HG02571 (cell line): ENCODE measurements around the gene SHLD1.
"Not testable (repeated sequence)": the region's sequence is repeated elsewhere in the genome, so short reads cannot be mapped to it uniquely, and the experiment has no call there.

Experiments
- ATAC-seq: cut with Tn5 transposase; IDR thresholded peaks from one replicate; pipeline ENCODE4 v1.9.1; 2021; ENCODE audit warnings: mild to moderate bottlenecking, moderate library complexity; ENCODE audit not compliant: unreplicated experiment

SHLD1 gene

DNA sequence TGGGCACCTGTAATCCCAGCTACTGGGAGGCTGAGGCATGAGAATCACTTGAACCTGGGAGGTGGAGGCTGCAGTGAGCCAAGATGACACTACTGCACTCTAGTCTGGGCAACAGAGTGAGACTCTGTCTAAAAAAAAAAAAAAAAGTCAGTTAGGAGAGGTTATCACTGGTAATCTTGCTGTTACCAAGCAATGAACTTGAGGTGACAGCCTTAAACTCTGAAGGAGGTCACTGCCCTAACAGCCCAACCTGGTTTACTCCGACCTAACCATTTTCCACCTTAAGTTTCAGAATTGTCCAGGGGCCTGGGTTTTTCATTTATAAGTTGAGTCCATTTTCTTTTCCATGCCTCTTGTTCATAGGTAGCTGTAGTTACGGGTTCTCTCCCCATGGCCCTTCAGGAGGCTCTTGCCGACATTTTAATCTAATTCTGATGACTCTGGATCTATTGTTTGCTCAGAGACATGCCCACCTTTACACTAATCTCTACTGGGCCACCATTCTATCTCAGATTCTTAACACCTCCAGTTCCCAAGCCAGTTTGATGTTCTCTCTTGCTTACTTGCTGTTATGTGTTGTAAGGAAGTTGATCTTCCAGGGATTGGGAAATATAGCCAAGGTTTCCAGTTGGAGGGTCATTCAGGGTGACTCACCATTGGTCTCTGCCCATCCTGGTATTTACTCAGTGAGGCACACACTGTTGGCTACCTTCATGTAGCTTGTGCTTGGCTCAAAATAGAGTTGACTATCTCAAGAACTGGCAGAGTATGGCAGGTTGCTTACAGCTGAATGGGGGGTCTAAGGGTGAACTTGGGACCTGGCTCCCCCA lies 29.1 kb downstream of the SHLD1 start:
- ATAC-seq: no peak

DNA sequence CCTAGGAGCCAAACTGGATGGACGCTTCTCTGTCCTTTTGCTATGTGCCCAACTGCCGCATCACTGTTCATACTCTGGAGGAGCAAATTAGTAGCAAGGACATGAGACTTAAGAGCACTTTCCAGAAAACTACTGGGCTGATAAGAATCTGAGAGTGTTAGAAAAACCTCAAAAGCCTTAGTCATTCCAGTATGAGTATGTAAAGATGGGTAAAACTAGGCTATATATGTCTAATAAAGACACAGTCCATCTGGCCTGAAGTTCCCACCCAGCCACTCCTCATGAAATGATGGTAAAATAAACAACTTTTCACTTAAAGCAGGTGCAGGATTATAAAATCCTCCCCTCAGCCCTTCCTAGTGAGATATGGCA lies 30.6 kb downstream of the SHLD1 start:
- ATAC-seq: no peak

GRCh38 chr20:5781367-5781766 lies 31.2 kb downstream of the SHLD1 start:
- not testable (repeated sequence) for ATAC-seq

GRCh38 chr20:5781798-5782750 lies 31.9 kb downstream of the SHLD1 start:
- no peak for ATAC-seq

- ATAC-seq: no peak
Measured at GRCh38 chr20:5784735-5785134, 34.5 kb downstream of the SHLD1 start.

GRCh38 chr20:5785146-5785545 lies 34.9 kb downstream of the SHLD1 start:
- ATAC-seq: no peak

DNA sequence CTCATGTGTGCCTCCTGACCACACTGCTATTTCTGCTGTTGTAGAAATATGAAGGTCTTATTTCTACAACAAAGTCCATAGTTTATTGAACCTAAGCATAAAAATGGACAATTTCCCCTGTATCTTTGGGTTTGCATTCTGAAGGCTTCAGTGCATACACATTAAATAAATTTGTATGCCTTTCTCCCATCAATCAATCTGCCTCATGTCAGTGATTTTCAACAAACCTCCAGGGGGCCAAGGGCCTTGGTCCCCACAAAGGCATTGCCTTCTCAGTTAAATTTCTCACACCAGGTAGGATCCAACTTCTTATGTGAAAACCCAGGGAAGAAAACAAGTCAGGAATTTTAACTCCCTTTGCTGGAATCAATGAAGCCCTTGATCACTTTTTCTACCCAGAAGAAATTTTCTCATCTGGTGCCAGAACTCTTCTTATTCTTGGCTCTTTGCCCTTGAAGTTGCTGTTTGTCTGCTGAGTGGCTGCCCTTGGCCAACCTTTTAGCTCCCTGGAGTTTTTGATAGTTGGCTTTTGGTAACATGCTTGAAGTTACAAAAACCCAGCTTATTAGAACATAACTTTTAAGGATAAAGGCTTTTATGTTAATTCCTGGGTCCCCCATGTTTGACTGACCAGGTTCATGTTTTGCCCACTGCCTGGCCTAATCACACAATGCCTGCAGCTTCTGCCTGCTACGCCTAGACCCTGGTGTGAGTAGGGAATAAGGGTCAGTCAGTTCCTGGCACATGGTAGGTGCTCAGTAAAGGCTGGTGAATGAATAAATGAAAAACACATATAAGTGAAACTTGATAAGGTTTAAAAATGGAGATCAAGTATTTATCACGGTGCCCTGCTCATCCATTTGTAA lies 37.0 kb downstream of the SHLD1 start:
- no peak for ATAC-seq

DNA sequence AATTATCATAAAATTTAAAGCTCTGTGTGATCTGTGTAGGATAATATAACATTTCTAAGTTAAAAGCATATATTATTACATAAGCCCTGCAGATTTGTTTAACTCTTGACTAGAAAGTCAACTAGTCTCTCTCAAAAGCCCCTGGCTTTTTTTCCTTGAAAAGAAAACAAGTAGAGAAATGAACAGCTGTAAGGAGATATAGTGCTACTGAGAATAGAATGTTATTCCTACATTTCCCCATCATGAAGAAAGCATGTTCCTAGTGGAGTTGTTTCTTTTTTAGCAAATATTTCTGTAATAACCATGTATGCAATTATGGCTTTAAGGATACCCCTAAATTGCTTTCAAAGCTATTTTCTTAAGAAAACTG lies 37.6 kb downstream of the SHLD1 start:
- ATAC-seq: no peak

DNA sequence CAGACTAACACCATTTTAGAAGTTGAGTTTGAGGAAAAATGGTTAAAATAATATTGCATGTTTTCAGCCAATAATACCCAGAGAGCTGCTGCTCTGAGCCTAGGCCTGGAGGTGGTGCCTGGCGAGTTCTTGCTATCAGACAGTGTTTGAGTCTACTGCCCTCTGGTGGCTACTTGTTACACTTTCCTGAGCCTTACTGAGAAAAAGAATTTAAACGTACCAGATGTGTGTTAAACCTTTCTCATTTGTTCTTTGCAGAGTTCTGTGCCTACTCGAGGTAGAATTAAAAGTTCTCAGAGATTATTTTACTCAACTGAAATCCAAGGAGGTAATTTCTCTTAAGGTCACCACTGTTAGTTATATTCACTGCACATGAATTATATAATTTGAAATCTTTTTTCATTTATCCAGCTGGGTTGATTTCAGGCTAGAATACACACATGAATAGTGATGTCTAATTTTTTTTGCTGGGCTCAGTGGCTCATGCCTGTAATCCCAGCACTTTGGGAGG lies 38.2 kb downstream of the SHLD1 start:
- peak; percentile 76 for ATAC-seq

GRCh38 chr20:5789827-5790226 lies 39.6 kb downstream of the SHLD1 start:
- no peak for ATAC-seq

DNA sequence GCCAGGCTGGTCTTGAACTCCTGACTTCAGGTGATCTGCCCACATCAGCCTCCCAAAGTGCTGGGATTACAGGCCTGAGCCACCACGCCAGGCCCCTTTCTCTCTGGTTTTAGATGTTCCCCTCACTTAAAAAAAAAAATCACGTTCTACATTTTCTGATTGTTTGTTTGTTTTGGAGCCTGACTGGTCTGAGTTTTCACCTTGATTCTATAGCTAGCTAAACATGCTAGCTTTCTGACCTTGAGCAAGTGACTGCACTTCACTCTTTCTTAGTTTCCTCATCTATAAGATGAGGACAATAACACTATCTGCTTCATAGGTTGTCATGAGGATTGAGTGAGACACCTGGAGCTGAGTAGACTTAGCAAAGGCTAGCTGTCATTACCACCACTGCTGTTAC lies 43.7 kb downstream of the SHLD1 start:
- ATAC-seq: no peak

GRCh38 chr20:5796331-5797040 lies 46.3 kb downstream of the SHLD1 start:
- ATAC-seq: no peak

DNA sequence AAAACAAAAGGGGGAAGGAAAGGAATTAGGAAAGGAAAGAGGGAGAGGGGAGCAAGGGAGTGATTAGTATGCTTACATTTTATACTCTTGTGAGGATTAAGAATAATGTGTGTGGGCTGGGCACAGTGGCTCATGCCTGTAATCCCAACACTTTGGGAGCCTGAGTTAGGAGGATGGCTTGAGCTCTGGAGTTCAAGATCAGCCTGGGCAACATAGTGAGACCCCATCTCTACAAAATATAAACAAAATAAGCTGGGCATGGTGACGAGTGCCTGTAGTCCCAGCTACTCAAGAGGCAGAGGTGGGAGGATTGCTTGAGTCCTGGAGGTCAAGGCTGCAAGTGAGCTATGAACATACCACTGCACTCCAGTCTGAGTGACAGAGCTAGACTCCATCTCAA lies 47.0 kb downstream of the SHLD1 start:
- no peak for ATAC-seq

DNA sequence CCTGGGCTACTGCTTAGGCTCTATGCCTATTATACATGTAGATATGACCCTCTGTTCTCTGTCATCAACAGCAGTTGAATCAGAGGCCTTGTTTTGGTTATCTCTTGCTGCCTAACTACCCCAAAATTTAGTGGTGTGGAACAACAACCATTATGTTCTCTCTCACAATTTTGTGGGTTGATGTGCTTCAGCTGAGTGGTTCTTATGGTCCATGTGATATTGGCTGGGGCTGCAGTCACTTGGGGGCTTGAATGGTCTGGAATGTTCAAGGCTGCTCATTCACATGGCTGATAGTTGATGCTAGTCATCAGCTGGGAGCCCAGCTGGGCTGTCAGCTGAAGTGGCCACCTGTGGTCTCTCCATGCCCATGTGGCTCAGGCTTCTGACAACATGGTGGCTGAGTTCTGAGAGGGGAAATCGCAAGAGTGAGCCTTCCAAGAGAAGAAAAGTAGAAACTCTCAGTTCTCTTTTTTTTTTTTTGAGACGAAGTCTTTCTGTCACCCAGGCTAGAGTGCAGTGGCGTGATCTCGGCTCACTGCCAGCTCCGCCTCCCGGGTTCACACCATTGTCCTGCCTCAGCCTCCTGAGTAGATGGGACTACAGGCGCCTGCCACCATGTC lies 47.8 kb downstream of the SHLD1 start:
- ATAC-seq: peak; percentile 96

DNA sequence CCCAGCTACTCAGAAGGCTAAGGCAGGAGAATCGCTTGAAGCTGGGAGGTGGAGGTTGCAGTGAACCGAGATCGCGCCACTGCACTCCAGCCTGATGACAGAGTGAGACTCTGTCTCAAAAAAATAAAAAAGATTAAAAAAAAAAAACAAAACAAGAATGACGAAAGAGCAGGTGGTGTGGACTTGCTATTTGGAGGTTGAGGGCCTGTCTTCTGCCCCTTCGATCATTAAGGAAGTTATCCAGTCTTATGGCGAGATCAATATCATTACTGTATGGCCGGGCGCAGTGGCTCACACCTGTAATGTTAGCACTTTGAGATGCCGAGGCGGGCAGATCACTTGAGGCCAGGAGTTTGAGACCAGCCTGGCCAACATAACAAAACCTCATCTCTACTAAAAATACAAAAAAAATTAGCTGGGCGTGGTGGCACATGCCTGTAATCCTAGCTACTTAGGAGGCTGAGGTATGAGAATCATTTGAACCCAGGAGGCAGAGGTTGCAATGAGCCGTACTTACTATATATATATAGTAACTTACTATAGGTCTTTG lies 53.6 kb downstream of the SHLD1 start:
- not testable (repeated sequence) for ATAC-seq

DNA sequence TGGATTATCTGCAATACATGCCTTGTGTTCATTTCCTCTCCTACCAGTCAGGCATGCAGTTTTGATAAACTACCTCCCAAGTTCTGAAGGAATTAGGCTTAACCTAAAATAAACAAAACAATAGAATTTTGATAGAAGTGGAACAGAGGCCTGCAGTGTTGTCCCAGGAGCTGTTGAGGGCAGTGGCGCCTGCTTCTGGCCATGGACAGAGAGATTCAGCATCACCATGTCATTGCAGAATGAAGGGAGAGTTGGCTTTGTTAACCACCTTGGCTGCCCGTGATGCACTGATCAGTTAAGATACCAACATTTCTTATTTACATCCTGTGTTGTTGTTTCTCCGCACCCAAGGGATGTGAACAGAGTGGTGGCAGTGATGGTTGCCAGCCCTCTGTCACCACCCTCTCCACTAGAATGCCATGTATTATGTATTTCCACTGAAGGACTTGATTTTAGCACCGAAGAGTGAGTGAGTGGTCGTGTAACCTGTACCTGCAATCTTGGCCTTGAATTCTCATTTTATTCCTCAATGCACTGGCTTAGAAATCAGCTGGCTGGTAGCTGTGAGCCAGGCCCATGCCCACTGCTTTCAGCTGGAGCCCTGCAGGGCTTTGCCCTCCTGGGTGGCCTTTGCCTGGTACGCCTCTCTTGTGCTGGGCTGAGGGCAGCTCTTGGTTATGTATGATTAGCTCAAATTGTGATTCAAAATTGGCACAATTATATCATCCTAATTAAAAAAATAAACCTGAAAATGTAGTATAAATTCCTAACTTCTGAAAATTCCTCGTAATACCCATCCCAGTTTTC lies 56.5 kb downstream of the SHLD1 start:
- no peak for ATAC-seq

- no peak for ATAC-seq
Measured at GRCh38 chr20:5807431-5807830, 57.2 kb downstream of the SHLD1 start.

- ATAC-seq: no peak
Measured at GRCh38 chr20:5808901-5809300, 58.7 kb downstream of the SHLD1 start.

GRCh38 chr20:5809495-5809894 lies 59.3 kb downstream of the SHLD1 start:
- no peak for ATAC-seq
